ENCODE measurements around the gene FAM76A. TPM values are rescaled to one million over a fixed set of nuclear protein-coding genes. Genes with fewer than 3 reads are reported as not detected.
"Not testable (repeated sequence)": the region's sequence is repeated elsewhere in the genome, so short reads cannot be mapped to it uniquely, and the experiment has no call there.

The FAM76A gene
- total RNA-seq, 1 donor from 2014 or later, result 13.5 TPM

GRCh38 chr1:27772036-27772931 lies 46.5 kb downstream of the FAM76A start:
- no peak for DNase-seq (ENCODE audit: low read depth)
- Histone ChIP-seq H3K4me3 (ENCODE audit: low read depth, low read length) (peak overlapping the region; percentile 33), H3K36me3 (ENCODE audit: control insufficient read depth, insufficient read depth, low read length) (no peaks in the 10 kb centered on the region), H3K27me3 (ENCODE audit: control insufficient read depth, insufficient read depth, low read length) (no peaks in the 10 kb centered on the region)
- no peak for TF ChIP-seq CTCF (IDR thresholded peaks at IDR 0.05; ENCODE audit: insufficient read depth, low read length, poor library complexity, severe bottlenecking)

DNA sequence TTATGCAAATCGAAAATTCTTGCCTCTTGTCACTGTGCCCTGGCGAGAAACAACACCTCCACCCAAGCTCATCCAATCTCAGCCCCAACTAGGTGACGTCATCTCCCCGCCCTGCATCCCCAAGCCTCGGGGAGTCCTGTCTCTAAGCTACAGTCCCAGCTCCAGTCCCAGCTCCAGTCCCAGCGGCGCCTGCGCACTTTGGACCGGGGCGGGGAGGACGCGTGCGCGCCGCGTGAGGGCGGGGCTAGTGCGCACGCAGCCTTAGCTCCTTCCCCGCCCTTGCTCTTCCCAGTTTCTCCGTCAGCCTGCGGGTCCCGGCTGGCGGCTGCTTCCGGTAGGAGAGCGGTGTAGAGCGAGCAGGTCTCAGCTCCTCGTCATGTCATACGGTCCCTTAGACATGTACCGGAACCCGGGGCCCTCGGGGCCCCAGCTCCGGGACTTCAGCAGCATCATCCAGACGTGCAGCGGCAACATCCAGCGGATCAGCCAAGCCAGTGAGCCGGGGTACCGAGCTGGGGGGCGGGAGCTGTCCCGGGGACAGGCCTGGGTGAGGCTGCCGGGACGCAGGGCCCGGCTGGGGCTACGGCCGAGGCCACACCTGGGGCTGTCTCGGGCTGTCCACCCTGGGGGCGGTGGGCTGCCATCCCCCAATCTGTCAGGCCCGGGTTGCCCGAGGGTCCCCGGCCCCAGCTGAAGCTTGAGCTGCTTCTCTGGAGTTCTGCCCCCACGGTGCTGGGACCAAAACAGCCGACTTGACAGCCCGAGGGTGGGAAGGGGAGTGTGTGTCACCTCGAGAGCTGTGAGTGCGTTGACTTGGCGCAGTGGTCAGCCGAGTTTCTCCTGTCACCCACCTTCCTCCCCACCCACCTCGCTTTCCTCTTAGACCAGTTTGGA lies 47.4 kb downstream of the FAM76A start, which contains the start of gene STX12:
Gene STX12 (plus strand): TSS at position 288 of the 894 bp plus-strand sequence. CDS start 89 bp downstream, at position 377.
- no peaks in the 10 kb centered on the region for H3K27me3 ChIP-seq (ENCODE audit: control insufficient read depth, insufficient read depth, low read length)
- peak; percentile 99 for DNase-seq (ENCODE audit: low read depth)
- no peak for TF ChIP-seq CTCF (IDR thresholded peaks at IDR 0.05; ENCODE audit: insufficient read depth, low read length, poor library complexity, severe bottlenecking)
- no peaks in the 10 kb centered on the region for H3K36me3 ChIP-seq (ENCODE audit: control insufficient read depth, insufficient read depth, low read length)
- H3K4me3 ChIP-seq (ENCODE audit: low read depth, low read length), result peak within 1 kb of the TSS; percentile 84

GRCh38 chr1:27773826-27774445 lies 48.2 kb downstream of the FAM76A start:
- TF ChIP-seq CTCF (IDR thresholded peaks at IDR 0.05; ENCODE audit: insufficient read depth, low read length, poor library complexity, severe bottlenecking), result no peak
- Histone ChIP-seq H3K36me3 (ENCODE audit: control insufficient read depth, insufficient read depth, low read length) (no peaks in the 10 kb centered on the region), H3K27me3 (ENCODE audit: control insufficient read depth, insufficient read depth, low read length) (no peaks in the 10 kb centered on the region), H3K4me3 (ENCODE audit: low read depth, low read length) (peak overlapping the region; percentile 84)
- DNase-seq (ENCODE audit: low read depth), result no peak

GRCh38 chr1:27774654-27775053 lies 48.9 kb downstream of the FAM76A start:
- no peak overlapping the region for H3K4me3 ChIP-seq (ENCODE audit: low read depth, low read length)
- H3K36me3 ChIP-seq (ENCODE audit: control insufficient read depth, insufficient read depth, low read length), result no peaks in the 10 kb centered on the region
- H3K27me3 ChIP-seq (ENCODE audit: control insufficient read depth, insufficient read depth, low read length), result no peaks in the 10 kb centered on the region
- no peak for TF ChIP-seq CTCF (IDR thresholded peaks at IDR 0.05; ENCODE audit: insufficient read depth, low read length, poor library complexity, severe bottlenecking)
- no peak for DNase-seq (ENCODE audit: low read depth)

- H3K4me3 ChIP-seq (ENCODE audit: low read depth, low read length); DNase-seq (ENCODE audit: low read depth); H3K36me3 ChIP-seq (ENCODE audit: control insufficient read depth, insufficient read depth, low read length); H3K27me3 ChIP-seq (ENCODE audit: control insufficient read depth, insufficient read depth, low read length): not testable (repeated sequence)
Measured at GRCh38 chr1:27775336-27775735, 49.6 kb downstream of the FAM76A start.

DNA sequence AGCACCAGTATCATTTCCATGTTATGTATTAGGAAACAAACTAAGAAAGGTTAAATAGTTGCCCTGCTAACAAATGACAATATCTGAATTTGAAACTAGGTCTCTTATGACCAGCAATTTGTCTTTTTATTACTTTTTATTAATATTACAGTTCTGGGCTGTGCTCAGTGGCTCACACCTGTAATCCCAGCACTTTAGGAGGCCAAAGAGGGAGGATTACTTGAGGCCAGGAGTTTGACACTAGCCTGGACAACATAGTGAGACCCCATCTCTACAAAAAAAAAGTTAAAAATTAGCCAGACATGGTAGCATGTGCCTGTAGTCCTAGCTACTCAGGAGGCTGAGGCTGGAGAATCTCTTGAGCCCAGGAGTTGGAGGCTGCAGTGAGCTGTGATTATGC lies 50.5 kb downstream of the FAM76A start:
- DNase-seq (ENCODE audit: low read depth); H3K36me3 ChIP-seq (ENCODE audit: control insufficient read depth, insufficient read depth, low read length); H3K4me3 ChIP-seq (ENCODE audit: low read depth, low read length); H3K27me3 ChIP-seq (ENCODE audit: control insufficient read depth, insufficient read depth, low read length): not testable (repeated sequence)

Measured in kidney epithelial cell (primary cell).